HUES6 (cell line): Measurements from ENCODE around the gene LARGE2.
A peak's percentile ranks its signal among the peaks of the same experiment; 100 is the strongest.

Experiments used
- H3K27ac ChIP-seq: 2 replicates; pipeline ENCODE4 v1.7.0; 2013; ENCODE audit warnings: low read depth, mild to moderate bottlenecking, low read length, inconsistent platforms
- H3K27me3 ChIP-seq: 2 replicates; pipeline ENCODE4 v1.6.1; 2013; ENCODE audit warnings: low read length; ENCODE audit not compliant: control insufficient read depth, insufficient read depth
- H3K36me3 ChIP-seq: 2 replicates; pipeline ENCODE4 v1.6.1; 2013; ENCODE audit warnings: low read length; ENCODE audit not compliant: control insufficient read depth, insufficient read depth
- H3K4me1 ChIP-seq: 2 replicates; pipeline ENCODE4 v1.6.1; 2013; ENCODE audit warnings: low read length; ENCODE audit not compliant: control insufficient read depth, insufficient read depth
- H3K4me3 ChIP-seq: 2 replicates; pipeline ENCODE4 v1.5.1; 2013; ENCODE audit warnings: low read depth, low read length
- H3K9ac ChIP-seq: one replicate; pipeline ENCODE4 v1.6.1; 2013; ENCODE audit warnings: mild to moderate bottlenecking, low read length
- H3K9me3 ChIP-seq: 2 replicates; pipeline ENCODE4 v1.6.1; 2013; ENCODE audit warnings: low read depth, low read length; ENCODE audit not compliant: control insufficient read depth, insufficient read depth

The LARGE2 gene

DNA sequence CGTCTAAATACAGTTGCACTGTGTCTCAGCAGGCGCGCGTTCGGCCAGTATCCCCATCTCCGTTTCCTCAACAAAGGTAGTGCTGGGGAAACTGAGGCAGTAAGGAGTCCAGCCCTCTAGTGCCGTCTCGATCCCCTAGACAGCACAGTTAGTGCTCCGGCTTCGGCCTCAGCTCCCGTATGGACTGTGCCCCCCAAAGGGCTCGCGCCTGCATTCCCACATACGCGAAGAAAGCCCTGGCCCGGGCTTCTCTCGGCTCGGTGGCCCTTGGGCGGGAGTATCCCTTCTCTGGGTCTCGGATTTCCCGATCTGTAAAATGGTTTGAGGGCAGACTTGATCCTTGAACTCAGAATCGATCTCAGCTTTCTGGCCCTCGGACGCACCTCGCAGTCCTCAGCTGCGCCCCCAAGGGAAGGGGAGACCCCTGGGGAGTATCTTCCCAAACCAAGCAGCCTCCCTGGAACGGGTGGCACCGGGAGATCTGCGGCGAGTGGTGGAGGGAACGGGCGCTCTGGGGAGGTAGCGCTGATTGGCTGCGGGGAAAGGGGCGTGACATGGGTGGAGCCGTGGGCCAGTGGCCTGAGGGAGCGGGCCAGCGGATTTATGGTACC, 4.0 kb upstream of the LARGE2 start:
- peak overlapping the region; percentile 74 for H3K9ac ChIP-seq
- H3K4me3 ChIP-seq = peak overlapping the region; percentile 86
- no peaks in the 10 kb centered on the region for H3K9me3 ChIP-seq
- H3K27me3 ChIP-seq = peaks cover 31% of the 10 kb centered on the region
- H3K36me3 ChIP-seq = peaks cover 26% of the 10 kb centered on the region
- H3K27ac ChIP-seq = peak overlapping the region; percentile 48; the same call in 1 of the 2 replicates
- peaks cover 29% of the 10 kb centered on the region for H3K4me1 ChIP-seq

DNA sequence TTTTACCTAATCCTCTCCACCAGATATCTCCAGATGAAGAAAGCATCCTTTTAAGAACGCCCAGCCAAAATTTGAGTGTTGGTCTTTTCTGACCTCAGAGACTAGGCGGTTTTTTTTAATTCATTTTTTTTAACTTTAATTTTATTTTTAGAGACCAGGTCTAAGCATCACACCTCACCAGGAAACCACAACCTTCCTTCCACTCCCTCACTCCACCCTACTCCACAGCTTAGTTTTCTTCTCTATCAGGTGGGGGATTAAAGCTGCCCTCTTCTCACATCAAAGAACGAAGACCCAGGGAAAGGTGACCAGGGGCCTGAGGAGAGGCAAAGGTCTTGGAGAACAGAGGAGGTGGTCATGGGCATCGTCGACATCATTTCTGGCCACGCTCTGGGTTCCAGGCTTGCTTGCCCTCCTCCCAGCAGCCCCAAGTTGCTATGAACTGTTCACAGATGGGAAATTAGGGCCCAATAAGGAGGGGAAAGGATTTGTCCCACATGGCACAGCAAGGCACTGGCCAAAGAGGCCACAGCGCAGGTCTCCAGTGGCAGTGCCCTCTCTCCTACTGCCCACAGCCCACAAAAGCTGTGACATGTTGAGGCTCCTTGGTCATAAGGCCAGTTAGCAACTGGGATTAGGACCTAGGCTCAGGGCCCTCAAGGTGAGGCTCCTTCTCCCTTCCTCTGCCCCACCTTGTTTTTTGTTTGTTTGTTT, 3.3 kb upstream of the LARGE2 start:
- Histone ChIP-seq H3K27me3 (peaks cover 35% of the 10 kb centered on the region), H3K9me3 (no peaks in the 10 kb centered on the region), H3K36me3 (peaks cover 19% of the 10 kb centered on the region), H3K27ac (no peak overlapping the region), H3K4me3 (peak overlapping the region; percentile 86), H3K4me1 (peaks cover 32% of the 10 kb centered on the region), H3K9ac (no peak overlapping the region)

DNA sequence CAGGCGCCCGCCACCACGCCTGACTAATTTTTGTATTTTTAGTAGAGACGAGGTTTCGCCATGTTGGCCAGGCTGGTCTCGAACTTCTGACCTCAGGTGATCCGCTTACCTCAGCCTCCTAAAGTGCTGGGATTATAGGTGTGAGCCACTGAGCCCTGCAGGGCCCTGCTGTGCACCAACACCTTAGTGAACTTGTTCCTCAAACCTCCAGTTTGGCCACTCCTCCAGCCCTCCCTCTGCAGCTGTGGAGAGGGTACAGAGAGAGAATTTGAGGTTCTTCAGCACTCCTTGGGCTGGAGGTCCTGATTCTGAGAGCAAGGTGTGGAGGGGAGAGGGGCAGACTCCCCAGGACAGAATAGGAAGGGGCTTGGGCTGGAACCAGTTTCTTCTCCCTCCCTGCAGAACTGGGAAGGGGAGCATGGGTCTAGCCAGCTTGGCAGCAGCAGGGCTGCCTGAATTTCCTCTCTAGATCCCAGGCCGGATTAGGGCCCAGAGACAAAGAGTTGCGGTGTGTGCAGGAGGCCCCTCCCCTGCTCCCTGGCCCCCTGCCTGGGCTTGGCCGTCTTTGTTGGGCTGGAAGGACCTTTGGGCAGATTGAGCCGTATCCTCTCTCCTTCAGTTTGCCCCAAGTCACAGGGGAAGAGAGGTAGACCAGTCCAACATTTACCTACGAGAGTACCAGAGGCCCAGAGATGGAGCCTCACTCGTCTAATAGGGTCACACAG, 2.5 kb upstream of the LARGE2 start:
- H3K9ac ChIP-seq = no peak overlapping the region
- H3K4me3 ChIP-seq = no peak overlapping the region
- H3K9me3 ChIP-seq = no peaks in the 10 kb centered on the region
- peaks cover 11% of the 10 kb centered on the region for H3K36me3 ChIP-seq
- no peak overlapping the region for H3K27ac ChIP-seq
- H3K27me3 ChIP-seq = peaks cover 42% of the 10 kb centered on the region
- peaks cover 33% of the 10 kb centered on the region for H3K4me1 ChIP-seq

DNA sequence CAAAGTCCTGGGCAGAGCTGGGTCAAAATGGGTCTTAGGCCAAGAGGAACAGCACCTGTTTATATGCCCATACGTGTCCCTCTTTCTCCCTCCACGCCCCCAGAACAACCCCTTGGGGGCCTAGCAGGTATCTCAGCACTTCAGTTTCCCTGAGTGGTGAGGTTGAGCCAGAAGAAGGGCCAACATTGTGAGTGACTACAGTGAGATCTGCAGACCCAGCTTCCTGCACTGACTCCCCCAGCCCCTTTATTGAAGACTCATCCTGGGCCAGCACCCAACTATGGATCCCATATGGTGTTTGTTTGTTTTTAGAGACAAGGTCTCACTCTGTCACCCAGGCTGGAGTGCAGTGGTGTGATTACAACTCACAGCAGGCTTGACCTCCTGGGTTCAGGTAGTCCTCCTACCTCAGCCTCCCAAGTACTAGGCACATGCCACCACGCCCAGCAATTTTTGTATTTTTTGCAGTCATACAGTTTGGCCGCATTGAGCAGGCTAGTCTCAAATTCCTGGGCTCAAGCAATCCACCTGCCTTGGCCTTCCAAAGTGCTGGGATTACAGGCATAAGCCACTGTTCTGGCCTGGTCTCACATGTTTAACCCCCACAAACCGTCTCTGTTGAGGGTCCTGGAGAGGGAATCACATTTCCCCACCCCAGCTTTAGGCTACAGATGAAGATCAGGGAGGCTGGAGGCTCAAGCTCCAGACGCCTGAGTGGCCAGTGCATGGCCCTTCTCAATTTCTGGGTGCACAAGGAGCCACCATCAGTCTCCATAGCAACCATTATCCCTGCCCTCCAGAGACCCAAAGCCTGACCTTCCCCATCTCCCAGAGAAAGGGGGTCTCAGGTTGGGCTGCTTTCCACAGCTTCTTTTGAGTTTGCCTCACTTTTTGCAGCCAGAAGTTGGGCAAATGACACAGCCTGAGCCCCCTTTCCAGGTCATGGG, 1.7 kb upstream of the LARGE2 start:
- peak overlapping the region; percentile 71 for H3K4me3 ChIP-seq
- peaks cover 42% of the 10 kb centered on the region for H3K27me3 ChIP-seq
- H3K36me3 ChIP-seq = peaks cover 5% of the 10 kb centered on the region; the same call in 1 of the 2 replicates
- H3K9ac ChIP-seq = peak overlapping the region; percentile 74
- no peak overlapping the region for H3K27ac ChIP-seq
- H3K4me1 ChIP-seq = peaks cover 33% of the 10 kb centered on the region
- H3K9me3 ChIP-seq = no peaks in the 10 kb centered on the region

DNA sequence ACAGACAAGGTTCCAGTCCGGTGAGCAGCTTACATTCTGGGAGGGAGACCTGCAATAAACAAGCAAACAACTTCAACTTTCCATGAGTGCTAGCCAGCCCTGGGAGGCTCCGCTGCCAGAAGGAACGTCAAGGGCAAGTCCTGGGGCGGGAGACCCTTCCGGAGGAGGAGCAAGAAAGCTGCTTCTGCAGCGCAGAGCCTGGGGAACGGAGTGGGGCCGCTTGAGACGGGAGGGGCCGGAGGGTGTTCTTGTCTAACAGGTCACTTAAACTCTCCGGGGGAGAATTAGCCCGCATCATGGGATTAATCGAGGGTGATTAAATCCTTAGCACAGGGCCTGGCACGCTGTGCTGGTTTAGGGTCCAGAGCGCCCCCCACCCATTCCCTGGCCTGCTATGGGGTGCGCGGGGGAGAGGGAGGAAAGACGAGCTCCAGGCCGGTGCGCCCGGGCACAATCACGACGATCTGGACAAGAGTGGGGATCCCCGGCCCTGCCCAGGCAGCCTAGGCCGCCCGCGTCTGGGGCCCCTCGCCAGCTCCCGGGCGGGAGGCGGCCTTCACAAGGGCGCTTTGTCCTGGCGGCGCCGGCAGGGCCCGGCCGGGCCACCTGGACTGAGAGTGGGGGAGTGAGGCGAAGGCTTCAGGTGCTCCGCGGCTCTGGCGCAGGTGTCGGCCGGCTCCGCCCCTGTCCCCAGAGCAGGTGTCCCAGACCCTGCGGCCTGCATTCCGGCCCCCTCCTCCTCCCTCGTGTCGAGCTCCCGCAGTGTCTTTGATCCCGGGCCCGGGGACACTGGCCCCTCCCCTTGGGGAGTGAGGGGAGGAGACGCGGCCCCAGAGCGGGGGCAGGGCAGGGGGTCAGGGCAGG, 663 bp upstream of the LARGE2 start:
- Histone ChIP-seq H3K9ac (peak overlapping the region; percentile 74), H3K27ac (peak overlapping the region; percentile 75; the same call in 1 of the 2 replicates), H3K27me3 (peaks cover 42% of the 10 kb centered on the region), H3K4me3 (peak overlapping the region; percentile 71), H3K4me1 (peaks cover 33% of the 10 kb centered on the region), H3K36me3 (peaks cover 12% of the 10 kb centered on the region; the same call in 1 of the 2 replicates), H3K9me3 (no peaks in the 10 kb centered on the region)

DNA sequence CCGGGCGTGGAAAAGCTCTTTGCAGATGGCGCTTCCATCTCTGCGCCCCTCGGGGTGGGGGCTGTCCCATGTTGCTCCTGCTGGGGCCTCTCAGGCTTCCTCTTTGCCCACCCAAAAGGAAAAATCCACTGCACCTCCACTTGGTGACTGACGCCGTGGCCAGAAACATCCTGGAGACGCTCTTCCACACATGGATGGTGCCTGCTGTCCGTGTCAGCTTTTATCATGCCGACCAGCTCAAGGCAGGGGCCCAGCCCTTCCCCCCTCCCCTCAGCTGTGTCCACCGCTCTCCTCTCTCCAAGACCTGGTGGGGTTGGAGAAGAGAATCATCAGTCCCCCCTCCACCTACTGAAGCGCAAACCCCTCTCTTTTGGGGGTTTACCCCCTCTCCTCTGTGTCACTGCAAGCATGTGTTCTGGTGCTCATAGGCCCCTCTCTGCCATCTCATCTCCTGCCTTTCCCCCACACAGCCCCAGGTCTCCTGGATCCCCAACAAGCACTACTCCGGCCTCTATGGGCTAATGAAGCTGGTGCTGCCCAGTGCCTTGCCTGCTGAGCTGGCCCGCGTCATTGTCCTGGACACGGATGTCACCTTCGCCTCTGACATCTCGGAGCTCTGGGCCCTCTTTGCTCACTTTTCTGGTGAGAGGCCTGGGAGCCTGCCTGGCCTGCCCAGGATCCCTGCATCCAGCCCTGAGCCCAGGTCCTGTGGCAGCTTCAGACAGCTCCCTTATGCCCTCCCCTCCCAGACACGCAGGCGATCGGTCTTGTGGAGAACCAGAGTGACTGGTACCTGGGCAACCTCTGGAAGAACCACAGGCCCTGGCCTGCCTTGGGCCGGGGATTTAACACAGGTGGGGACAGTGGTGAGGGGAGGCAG, 1.8 kb downstream of the LARGE2 start:
- Histone ChIP-seq H3K4me3 (no peak overlapping the region), H3K27ac (no peak overlapping the region), H3K9ac (no peak overlapping the region), H3K4me1 (peaks cover 25% of the 10 kb centered on the region), H3K36me3 (peaks cover 28% of the 10 kb centered on the region), H3K27me3 (peaks cover 42% of the 10 kb centered on the region), H3K9me3 (no peaks in the 10 kb centered on the region)

DNA sequence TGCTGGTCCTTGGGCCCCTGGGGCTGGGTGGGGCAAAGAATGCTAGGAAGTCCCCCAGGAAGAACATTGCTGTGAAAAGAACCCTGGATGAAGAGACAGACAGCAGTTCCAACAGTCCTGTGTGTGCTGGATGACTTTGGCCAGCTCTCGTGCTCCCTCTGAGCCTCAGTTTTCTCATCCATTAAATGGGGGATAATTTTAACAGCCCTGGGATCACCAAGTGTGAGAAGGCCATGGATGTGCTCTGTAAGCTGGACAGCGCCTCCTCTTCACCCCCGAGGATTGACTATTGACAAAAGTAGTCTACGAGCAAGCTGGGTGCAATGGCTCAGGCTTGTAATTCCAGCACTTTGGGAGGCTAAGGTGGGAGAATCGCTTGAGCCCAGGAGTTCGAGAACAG, 2.5 kb downstream of the LARGE2 start:
- Histone ChIP-seq H3K27ac (no peak overlapping the region), H3K9ac (no peak overlapping the region), H3K9me3 (no peaks in the 10 kb centered on the region), H3K36me3 (peaks cover 29% of the 10 kb centered on the region), H3K4me1 (peaks cover 22% of the 10 kb centered on the region), H3K27me3 (peaks cover 42% of the 10 kb centered on the region), H3K4me3 (no peak overlapping the region)

DNA sequence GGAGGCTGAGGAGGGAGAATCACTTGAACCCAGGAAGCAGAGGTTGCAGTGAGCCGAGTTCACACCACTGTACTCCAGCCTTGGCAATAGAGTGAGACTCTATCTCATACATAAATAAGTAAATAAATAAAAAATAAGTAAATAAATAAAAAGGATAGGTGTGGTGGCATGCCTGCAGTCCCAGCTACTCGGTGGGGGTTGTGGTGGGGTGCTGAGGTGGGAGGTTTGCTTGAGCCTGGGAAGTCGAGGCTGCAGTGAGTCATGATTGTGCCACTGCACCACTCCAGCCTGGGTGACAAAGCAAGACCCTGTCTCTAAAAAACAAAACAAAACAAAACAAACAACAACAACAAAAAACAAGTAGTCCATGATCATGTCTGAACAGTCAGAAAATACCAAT, 3.1 kb downstream of the LARGE2 start:
- Histone ChIP-seq H3K36me3 (peaks cover 32% of the 10 kb centered on the region), H3K27me3 (peaks cover 38% of the 10 kb centered on the region), H3K27ac (no peak overlapping the region), H3K9me3 (no peaks in the 10 kb centered on the region), H3K9ac (no peak overlapping the region), H3K4me3 (no peak overlapping the region), H3K4me1 (peaks cover 17% of the 10 kb centered on the region)

DNA sequence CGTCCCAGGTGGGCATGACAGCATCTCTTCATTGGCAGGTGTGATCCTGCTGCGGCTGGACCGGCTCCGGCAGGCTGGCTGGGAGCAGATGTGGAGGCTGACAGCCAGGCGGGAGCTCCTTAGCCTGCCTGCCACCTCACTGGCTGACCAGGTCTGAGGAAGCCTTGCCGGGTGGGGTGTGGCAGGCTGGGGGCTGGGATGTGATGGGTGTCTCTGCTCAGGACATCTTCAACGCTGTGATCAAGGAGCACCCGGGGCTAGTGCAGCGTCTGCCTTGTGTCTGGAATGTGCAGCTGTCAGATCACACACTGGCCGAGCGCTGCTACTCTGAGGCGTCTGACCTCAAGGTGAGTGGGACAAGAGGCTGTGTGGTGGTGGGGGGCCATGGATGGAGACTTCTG, 3.5 kb downstream of the LARGE2 start:
- no peak overlapping the region for H3K4me3 ChIP-seq
- peaks cover 12% of the 10 kb centered on the region for H3K4me1 ChIP-seq
- no peak overlapping the region for H3K9ac ChIP-seq
- H3K27me3 ChIP-seq = peaks cover 34% of the 10 kb centered on the region
- peaks cover 32% of the 10 kb centered on the region for H3K36me3 ChIP-seq
- no peak overlapping the region for H3K27ac ChIP-seq
- H3K9me3 ChIP-seq = no peaks in the 10 kb centered on the region
